ENCODE results near the gene KRT76.

DNA sequence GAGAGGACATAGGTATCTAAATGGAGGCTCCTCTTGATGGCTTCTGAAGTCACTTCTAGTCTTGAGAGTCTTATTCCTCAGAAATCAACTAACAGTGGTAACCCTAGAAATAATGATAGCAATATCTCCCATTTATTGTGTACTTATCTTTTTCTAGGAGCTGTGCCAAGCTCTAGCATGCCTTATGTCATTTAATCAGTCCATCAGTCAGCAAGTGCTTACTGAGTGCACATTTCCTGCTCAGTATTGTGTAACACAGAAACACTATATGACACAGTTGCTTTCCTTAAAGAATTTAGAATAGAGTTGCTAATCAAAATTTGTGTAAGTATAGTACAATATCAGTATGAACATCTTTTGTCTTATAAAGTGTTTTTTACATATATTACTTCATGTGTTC is 36.6 kb downstream of the KRT76 start:
- TF ChIP-seq, protein P1, sequence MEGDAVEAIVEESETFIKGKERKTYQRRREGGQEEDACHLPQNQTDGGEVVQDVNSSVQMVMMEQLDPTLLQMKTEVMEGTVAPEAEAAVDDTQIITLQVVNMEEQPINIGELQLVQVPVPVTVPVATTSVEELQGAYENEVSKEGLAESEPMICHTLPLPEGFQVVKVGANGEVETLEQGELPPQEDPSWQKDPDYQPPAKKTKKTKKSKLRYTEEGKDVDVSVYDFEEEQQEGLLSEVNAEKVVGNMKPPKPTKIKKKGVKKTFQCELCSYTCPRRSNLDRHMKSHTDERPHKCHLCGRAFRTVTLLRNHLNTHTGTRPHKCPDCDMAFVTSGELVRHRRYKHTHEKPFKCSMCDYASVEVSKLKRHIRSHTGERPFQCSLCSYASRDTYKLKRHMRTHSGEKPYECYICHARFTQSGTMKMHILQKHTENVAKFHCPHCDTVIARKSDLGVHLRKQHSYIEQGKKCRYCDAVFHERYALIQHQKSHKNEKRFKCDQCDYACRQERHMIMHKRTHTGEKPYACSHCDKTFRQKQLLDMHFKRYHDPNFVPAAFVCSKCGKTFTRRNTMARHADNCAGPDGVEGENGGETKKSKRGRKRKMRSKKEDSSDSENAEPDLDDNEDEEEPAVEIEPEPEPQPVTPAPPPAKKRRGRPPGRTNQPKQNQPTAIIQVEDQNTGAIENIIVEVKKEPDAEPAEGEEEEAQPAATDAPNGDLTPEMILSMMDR (conservative IDR thresholded peaks at IDR 0.05; ENCODE audit: low read depth in 2 of 2) = no peak
- TF ChIP-seq EZH2 (IDR thresholded peaks at IDR 0.05; ENCODE audit: low read depth, unreplicated experiment) = no peak
- TF ChIP-seq EZH2phosphoT487 (IDR thresholded peaks at IDR 0.05; ENCODE audit: unreplicated experiment) = no peak
- no peak for TF ChIP-seq POLR2AphosphoS5 (IDR thresholded peaks at IDR 0.05; ENCODE audit: low read depth)
- no peak for TF ChIP-seq JUNB (IDR thresholded peaks at IDR 0.05; ENCODE audit: unreplicated experiment)
- no peak for TF ChIP-seq CREB1 (CRISPR knock-in tag; IDR thresholded peaks at IDR 0.05; ENCODE audit: low read depth)
- TF ChIP-seq REST (IDR thresholded peaks at IDR 0.05; ENCODE audit: unreplicated experiment) = no peak
- TF ChIP-seq NANOG (IDR thresholded peaks at IDR 0.05; ENCODE audit: borderline replicate concordance) = no peak
- TF ChIP-seq STAT1 (IDR thresholded peaks at IDR 0.05; ENCODE audit: unreplicated experiment) = no peak
- no peak for TF ChIP-seq ZNF114 (CRISPR knock-in tag; IDR thresholded peaks at IDR 0.05)
- no peak for TF ChIP-seq ZNF331 (CRISPR knock-in tag; IDR thresholded peaks at IDR 0.05; ENCODE audit: low read depth)
- TF ChIP-seq, protein P2, sequence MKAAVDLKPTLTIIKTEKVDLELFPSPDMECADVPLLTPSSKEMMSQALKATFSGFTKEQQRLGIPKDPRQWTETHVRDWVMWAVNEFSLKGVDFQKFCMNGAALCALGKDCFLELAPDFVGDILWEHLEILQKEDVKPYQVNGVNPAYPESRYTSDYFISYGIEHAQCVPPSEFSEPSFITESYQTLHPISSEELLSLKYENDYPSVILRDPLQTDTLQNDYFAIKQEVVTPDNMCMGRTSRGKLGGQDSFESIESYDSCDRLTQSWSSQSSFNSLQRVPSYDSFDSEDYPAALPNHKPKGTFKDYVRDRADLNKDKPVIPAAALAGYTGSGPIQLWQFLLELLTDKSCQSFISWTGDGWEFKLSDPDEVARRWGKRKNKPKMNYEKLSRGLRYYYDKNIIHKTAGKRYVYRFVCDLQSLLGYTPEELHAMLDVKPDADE (IDR thresholded peaks at IDR 0.05) = no peak

All from GM23338 (cell line).